Right cardiac atrium (tissue), 5 donors: Measurements from ENCODE around the gene VAMP8. TPM values are rescaled to one million over a fixed set of nuclear protein-coding genes. Genes with fewer than 3 reads are reported as not detected.
A peak's percentile ranks its signal among the peaks of the same experiment; 100 is the strongest.
"Not testable (repeated sequence)": the region's sequence is repeated elsewhere in the genome, so short reads cannot be mapped to it uniquely, and the experiment has no call there.

ENCODE experiments used
- ATAC-seq, 2 donors: fragments of 200-7000 bp; cut with Tn5 transposase; one replicate each; pipeline versions ENCODE4 v1.8.0 to v1.9.1; 2020; ENCODE audit warnings: moderate library complexity in 2 of 2, mild to moderate bottlenecking in 1 of 2
- DNase-seq, 3 donors: peaks; one replicate each; pipeline ENCODE4 v3.0.0-alpha.2; 2020
- H3K27ac ChIP-seq: one replicate; pipeline ENCODE4 v1.5.1; 2013; ENCODE audit warnings: mild to moderate bottlenecking, low read length, control low read depth, moderate library complexity
- H3K27me3 ChIP-seq: one replicate; pipeline ENCODE4 v1.6.1; 2013; ENCODE audit not compliant: control insufficient read depth, insufficient read depth
- H3K4me1 ChIP-seq: one replicate; pipeline ENCODE4 v1.6.1; 2013; ENCODE audit warnings: low read length; ENCODE audit not compliant: control insufficient read depth, insufficient read depth
- H3K4me3 ChIP-seq: one replicate; pipeline ENCODE4 v1.5.1; 2013; ENCODE audit warnings: low read length, control low read depth
- H3K9me3 ChIP-seq: one replicate; pipeline ENCODE4 v1.6.1; 2013; ENCODE audit warnings: low read length; ENCODE audit not compliant: control insufficient read depth
- WGBS: extraction: QIAGEN DNeasy Blood & Tissue Kit; methylation state at CpG from one replicate; pipeline ENCODE4 v1.1.7; 2013; 5-methylcytosine and 5-hydroxymethylcytosine counted together
- intact Hi-C, 4 donors: fragments of 100-400 bp; cut with DNase I; formaldehyde crosslinking; loops; one replicate each; pipeline versions ENCODE4 v1.11.0 to v1.14.0; 2022 to 2023
- polyA plus RNA-seq: library from polyadenylated mRNA; stranded (reverse); fragments of 200-250 nt; gene quantifications from one replicate; pipeline ENCODE4 v1.2.3, GENCODE V29; 2013
- total RNA-seq, 4 donors: library from RNA; stranded (reverse); fragmentation: NEBNext Ultra II Directional; extraction: Animal tissue kit (Norgen Biotek cat#: 25700); gene quantifications; one replicate each; pipeline ENCODE4 v1.2.1, GENCODE V29; 2021
- donor health status: healthy with polysubstance abuse.
- donor health status: DM: no; HTN: yes; CAD: no.
- donor health status: DM: no; HTN: no; CAD: no.
- donor health status: DM: no; HTN: yes; CAD: no; lungs with severe emphysema.
- donor health status: DM: yes; HTN: yes; CAD: no.

Gene VAMP8
- total and polyA plus RNA-seq, 5 donors: 24.9 to 38.3 (median 32.6) TPM

- intact Hi-C loops: no loop called here
- Histone ChIP-seq H3K4me1 (no peaks in the 10 kb centered on the region), H3K27ac (no peak overlapping the region), H3K4me3 (no peak overlapping the region), H3K27me3 (no peaks in the 10 kb centered on the region), H3K9me3 (no peaks in the 10 kb centered on the region)
- no peak for DNase-seq
- 100% methylated on average over 1 of the region's 1 CpG for WGBS
- no peak for ATAC-seq
Observed at GRCh38 chr2:85558160-85558559, 19.2 kb upstream of the VAMP8 start.

GRCh38 chr2:85560403-85560726 is 17.0 kb upstream of the VAMP8 start:
- not testable (repeated sequence) for H3K27me3 ChIP-seq, H3K4me1 ChIP-seq, DNase-seq, ATAC-seq, H3K9me3 ChIP-seq, H3K27ac ChIP-seq
- 81% methylated on average over 12 of the region's 12 CpGs for WGBS
- intact Hi-C loops: loop anchor here in 2 of 4 donors (5.0 kb wide), 1 partner anchor 42 kb away; the partner anchor contains the start of gene TMEM150A (in 2 of the 2)
- peak overlapping the region; percentile 88 for H3K4me3 ChIP-seq

GRCh38 chr2:85560812-85561279 is 16.5 kb upstream of the VAMP8 start:
- H3K27me3 ChIP-seq: no peaks in the 10 kb centered on the region
- no peaks in the 10 kb centered on the region for H3K9me3 ChIP-seq
- DNase-seq (no peak), ATAC-seq (no peak)
- H3K4me3 ChIP-seq: peak overlapping the region; percentile 88
- intact Hi-C loops: loop anchor here in 2 of 4 donors (5.0 kb wide), 1 partner anchor 41 kb away; the partner anchor contains the start of gene TMEM150A (in 2 of the 2)
- peak overlapping the region; percentile 32 for H3K27ac ChIP-seq
- H3K4me1 ChIP-seq: no peaks in the 10 kb centered on the region
- WGBS: 3% methylated on average over 14 of the region's 14 CpGs

GRCh38 chr2:85561280-85562212 is 15.8 kb upstream of the VAMP8 start, which contains the start of gene GGCX:
TSS of gene GGCX (minus strand) at chr2:85561493. CDS start at chr2:85561428, 65 bp downstream.
- intact Hi-C loops: loop anchor here in 2 of 4 donors (5.0 kb wide), 1 partner anchor 41 kb away; the partner anchor contains the start of gene TMEM150A (in 2 of the 2)
- DNase-seq (peak; percentile 96 to 99 (median 98)), ATAC-seq (peak; percentile 92 to 95)
- H3K27me3 ChIP-seq: no peaks in the 10 kb centered on the region
- peak within 1 kb of the TSS; percentile 88 for H3K27ac ChIP-seq
- H3K9me3 ChIP-seq: no peaks in the 10 kb centered on the region
- no peaks in the 10 kb centered on the region for H3K4me1 ChIP-seq
- 4% methylated on average over 64 of the region's 64 CpGs for WGBS
- peak within 1 kb of the TSS; percentile 88 for H3K4me3 ChIP-seq

GRCh38 chr2:85564144-85564563 is 13.2 kb upstream of the VAMP8 start:
- ATAC-seq: no peak
- DNase-seq: no peak
- H3K27ac ChIP-seq: no peak overlapping the region
- H3K27me3 ChIP-seq: no peaks in the 10 kb centered on the region
- H3K4me1 ChIP-seq: no peaks in the 10 kb centered on the region
- intact Hi-C loops: loop anchor here in 2 of 4 donors (5.0 kb wide), 1 partner anchor 38 kb away; the partner anchor contains the start of gene TMEM150A (in 2 of the 2)
- H3K9me3 ChIP-seq: no peaks in the 10 kb centered on the region
- WGBS: 87% methylated on average over 5 of the region's 5 CpGs
- H3K4me3 ChIP-seq: no peak overlapping the region

- Histone ChIP-seq H3K4me3 (no peak overlapping the region), H3K9me3 (no peaks in the 10 kb centered on the region), H3K27ac (no peak overlapping the region), H3K4me1 (no peaks in the 10 kb centered on the region), H3K27me3 (no peaks in the 10 kb centered on the region)
- intact Hi-C loops: no loop called here
- WGBS: 73% methylated on average over 4 of the region's 4 CpGs
- DNase-seq: no peak
- ATAC-seq: no peak
Observed at GRCh38 chr2:85566265-85566664, 11.1 kb upstream of the VAMP8 start.

GRCh38 chr2:85575739-85576138 is 1.6 kb upstream of the VAMP8 start:
- 84% methylated on average over 8 of the region's 8 CpGs for WGBS
- peaks cover 10% of the 10 kb centered on the region for H3K4me1 ChIP-seq
- H3K27me3 ChIP-seq: no peaks in the 10 kb centered on the region
- no peak for DNase-seq
- no peaks in the 10 kb centered on the region for H3K9me3 ChIP-seq
- no peak overlapping the region for H3K27ac ChIP-seq
- ATAC-seq: no peak
- H3K4me3 ChIP-seq: no peak overlapping the region
- intact Hi-C loops: no loop called here

GRCh38 chr2:85577063-85577385 is 362 bp upstream of the VAMP8 start:
- DNase-seq (no peak), ATAC-seq (no peak)
- 67% methylated on average over 3 of the region's 3 CpGs for WGBS
- no peaks in the 10 kb centered on the region for H3K27me3 ChIP-seq
- H3K4me1 ChIP-seq: peaks cover 10% of the 10 kb centered on the region
- no peak overlapping the region for H3K27ac ChIP-seq
- H3K4me3 ChIP-seq: no peak overlapping the region
- no peaks in the 10 kb centered on the region for H3K9me3 ChIP-seq
- intact Hi-C loops: no loop called here

- no peaks in the 10 kb centered on the region for H3K27me3 ChIP-seq
- H3K9me3 ChIP-seq: no peaks in the 10 kb centered on the region
- peak overlapping the region; percentile 82 for H3K27ac ChIP-seq
- peaks cover 12% of the 10 kb centered on the region for H3K4me1 ChIP-seq
- no peak overlapping the region for H3K4me3 ChIP-seq
- DNase-seq: peak; percentile 66 to 89 (median 86)
- WGBS: 35% methylated on average over 19 of the region's 19 CpGs
- intact Hi-C loops: no loop called here
- ATAC-seq: peak; percentile 63 to 80
Observed at GRCh38 chr2:85578243-85579180, 1.1 kb downstream of the VAMP8 start.

- peak overlapping the region; percentile 82 for H3K27ac ChIP-seq
- WGBS: 45% methylated on average over 6 of the region's 6 CpGs
Observed at GRCh38 chr2:85579266-85579935, 2.0 kb downstream of the VAMP8 start.

More at GRCh38 chr2:85579266-85579935, 2.0 kb downstream of the VAMP8 start:
- intact Hi-C loops: no loop called here
- ATAC-seq (peak in 1 of 2 donors; percentile 14), DNase-seq (peak in 1 of 3 donors; percentile 69)
- Histone ChIP-seq H3K4me3 (no peak overlapping the region), H3K27me3 (no peaks in the 10 kb centered on the region), H3K9me3 (no peaks in the 10 kb centered on the region), H3K4me1 (peaks cover 14% of the 10 kb centered on the region)
